Mesenteric fat pad (tissue), 1 donor: Measurements from ENCODE around the gene NDUFA11. TPM values are rescaled to one million over a fixed set of nuclear protein-coding genes. Genes with fewer than 3 reads are reported as not detected.

Experiments
- DNase-seq: peaks from one replicate; pipeline ENCODE4 v3.0.0-alpha.2; 2020; ENCODE audit warnings: low spot score
- long read RNA-seq: library from polyadenylated mRNA; unstranded; transcript quantifications from one replicate; pipeline ENCODE4 v2.0.0, GENCODE V29; 2020
- total RNA-seq: library from RNA; stranded (reverse); fragmentation: NEBNext Ultra II Directional; extraction: Animal tissue kit (Norgen Biotek cat#: 25700); gene quantifications from one replicate; pipeline ENCODE4 v1.2.1, GENCODE V29; 2021
- donor health status: DM: yes; HTN: yes; CAD: no.

The NDUFA11 gene
- total RNA-seq, result 186 TPM
- long read RNA-seq, transcript NDUFA11-201 (4 exons, 539 nt), result major isoform, 25 of 37 reads
- long read RNA-seq, partial matches to known transcripts, result 6 of 37 reads
- long read RNA-seq, other reads (novel, unspliced or antisense), result 4 of 37 reads

GRCh38 chr19:5903624-5904351 lies at the start of gene NDUFA11:
Gene NDUFA11 (minus strand): TSS chr19:5903790. CDS start chr19:5903708, 82 bp downstream.
- peak; percentile 99 for DNase-seq

DNA sequence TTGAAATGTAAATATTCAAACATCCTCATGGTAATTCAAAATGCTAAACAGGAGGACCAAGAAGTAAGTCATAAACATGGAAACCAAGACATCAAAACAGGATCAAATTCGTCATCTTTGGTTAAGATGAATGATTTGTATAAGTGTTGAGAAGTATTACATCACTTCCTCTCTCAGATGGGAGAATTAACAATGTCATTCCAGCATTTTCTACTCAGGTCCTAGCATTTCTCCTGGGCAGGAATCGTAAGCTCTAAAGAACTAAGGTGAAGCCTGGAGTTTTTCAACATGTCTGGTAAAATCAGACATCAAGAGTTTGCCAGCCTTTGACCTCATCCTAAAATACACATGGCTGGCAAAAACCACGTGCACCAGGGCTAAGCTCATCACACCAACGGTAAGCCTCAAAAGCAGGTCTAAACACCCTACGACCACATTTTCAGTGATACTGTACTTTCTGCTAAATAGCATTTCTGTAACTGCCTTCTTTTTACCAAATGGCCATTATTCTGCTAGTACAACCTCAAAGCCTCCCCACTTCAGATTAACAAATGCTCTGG lies 49.5 kb upstream of the NDUFA11 start:
- DNase-seq, result no peak

GRCh38 chr19:5952193-5953029 lies 48.8 kb upstream of the NDUFA11 start:
- DNase-seq, result no peak

DNA sequence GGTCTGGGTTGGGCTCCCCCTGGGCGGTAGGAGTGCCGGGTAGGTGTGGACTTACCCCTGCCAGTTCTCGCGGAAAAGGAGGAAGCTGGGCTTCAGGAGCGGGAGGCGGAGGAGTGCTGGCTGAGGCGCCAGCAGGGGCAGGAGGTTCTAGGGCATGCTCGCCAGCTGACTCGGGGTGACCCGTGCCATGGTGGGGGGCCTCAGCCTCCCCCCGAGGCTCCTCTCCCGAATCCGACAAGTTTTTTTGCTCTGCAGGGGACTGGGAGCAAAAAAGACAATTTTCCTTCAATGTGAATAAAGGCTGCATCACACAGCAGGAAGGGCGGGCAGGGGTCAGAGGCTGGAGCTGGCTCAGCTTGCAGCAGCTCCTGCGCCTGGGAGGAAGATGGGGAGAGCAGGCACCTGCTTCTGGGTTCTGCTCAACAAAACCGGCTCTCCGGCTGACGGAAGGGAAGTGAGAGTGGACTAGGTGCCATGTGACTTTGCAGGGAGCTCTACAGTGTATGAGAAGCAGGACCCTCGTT lies 47.8 kb upstream of the NDUFA11 start:
- DNase-seq, result no peak

DNA sequence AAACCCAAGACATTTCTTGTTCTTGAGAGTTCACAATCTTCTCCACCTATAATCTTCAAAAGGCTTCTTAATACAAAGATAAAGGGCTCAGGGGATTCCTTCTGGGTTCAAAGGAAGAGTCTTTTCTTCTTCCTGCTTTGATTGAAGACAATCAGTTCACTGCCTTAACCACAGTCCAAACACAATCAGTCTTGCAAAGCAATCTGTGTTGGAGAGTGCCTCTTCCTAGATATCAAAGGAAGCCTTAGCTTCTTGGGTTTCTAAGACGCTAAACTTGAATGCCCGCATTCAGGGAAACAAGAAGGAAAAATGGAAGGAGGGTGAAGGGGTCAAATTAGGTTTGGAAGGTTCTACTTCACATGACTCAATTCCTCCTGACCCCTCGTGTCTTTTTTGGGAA lies 47.2 kb upstream of the NDUFA11 start:
- DNase-seq, result no peak

DNA sequence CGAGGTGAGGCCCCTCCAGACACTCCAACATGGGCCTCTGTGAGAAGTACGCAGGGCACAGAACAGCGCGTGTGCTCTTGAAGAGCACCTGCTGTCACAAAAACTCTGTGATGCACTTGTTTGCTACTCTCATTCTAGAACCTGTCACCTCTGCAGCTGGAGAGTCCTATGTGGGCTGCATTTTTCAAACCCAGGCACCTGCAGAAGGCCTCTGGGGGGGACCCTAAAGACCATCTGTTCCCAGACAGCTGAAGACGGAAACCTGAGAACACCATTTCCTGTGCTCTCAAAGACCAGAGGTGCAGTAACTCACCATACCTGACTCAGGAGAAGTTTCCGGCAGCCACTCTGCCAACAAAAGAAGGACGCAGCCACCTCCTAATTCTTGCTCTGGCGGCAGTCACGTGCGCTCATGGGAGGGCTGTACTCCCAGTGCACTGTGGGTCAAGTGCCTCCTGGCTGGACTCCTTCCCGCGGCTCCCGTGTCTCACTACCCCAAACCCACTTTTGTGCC lies 46.3 kb upstream of the NDUFA11 start:
- no peak for DNase-seq

GRCh38 chr19:5948752-5949564 lies 45.4 kb upstream of the NDUFA11 start:
- no peak for DNase-seq

GRCh38 chr19:5947435-5947834 lies 43.8 kb upstream of the NDUFA11 start:
- DNase-seq, result no peak

DNA sequence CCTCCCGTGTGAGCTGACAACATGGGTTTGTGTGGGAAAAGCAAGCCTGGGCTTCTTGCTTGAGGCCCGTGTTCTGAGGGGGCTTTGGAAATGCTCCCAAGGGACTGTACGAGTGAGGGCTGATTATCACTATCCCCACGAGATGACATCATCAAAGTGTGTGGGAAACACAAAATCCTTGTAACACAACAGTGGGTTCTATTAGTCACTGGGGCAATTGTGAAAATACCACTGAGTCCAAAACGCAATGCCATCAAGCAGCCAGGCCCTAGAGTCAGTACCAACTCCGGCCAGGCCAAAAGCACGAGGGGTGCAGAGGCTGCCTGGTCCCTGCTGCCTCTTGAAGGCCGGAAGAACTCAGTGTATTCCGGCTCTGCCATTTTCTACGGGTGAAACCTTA lies 40.0 kb upstream of the NDUFA11 start:
- no peak for DNase-seq

DNA sequence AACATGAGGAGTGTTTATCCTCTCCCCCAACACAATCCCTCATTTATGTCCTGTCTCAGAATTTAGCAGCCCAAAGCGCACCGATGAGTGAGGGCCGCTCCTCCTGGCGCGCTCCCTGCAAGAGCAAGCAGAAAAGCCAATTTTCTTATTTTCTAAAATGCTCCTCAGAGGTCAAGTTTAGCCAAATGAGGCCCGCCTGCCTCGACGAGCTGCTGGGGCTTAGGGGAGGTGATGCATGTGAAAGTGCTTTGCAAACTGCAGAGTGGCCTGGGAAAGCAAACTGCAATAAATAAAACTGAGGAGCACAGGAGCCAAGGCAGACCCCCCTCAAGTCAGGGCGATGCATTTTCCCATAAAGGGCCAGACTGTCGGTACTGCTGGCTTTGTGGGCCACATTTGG lies 39.5 kb upstream of the NDUFA11 start:
- no peak for DNase-seq

DNA sequence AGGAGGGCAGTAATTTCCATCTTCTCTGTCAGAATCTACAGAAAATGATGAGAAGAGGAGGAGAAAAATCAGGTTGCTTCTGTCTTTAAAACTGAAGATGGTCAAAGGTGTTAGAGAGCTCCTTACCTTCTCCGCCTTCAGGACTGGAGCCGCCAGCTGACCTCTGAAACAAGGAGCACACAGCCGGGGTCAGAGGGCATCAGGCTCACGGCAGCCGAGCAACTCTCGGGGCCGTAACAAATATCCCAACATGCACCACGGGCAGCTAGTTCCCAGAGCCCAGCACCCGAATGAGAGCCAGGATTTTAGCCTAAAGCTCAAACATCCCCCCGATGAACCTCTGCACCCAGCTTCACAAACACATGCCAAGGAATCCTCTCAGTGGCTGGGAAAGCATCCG lies 38.1 kb upstream of the NDUFA11 start:
- no peak for DNase-seq

DNA sequence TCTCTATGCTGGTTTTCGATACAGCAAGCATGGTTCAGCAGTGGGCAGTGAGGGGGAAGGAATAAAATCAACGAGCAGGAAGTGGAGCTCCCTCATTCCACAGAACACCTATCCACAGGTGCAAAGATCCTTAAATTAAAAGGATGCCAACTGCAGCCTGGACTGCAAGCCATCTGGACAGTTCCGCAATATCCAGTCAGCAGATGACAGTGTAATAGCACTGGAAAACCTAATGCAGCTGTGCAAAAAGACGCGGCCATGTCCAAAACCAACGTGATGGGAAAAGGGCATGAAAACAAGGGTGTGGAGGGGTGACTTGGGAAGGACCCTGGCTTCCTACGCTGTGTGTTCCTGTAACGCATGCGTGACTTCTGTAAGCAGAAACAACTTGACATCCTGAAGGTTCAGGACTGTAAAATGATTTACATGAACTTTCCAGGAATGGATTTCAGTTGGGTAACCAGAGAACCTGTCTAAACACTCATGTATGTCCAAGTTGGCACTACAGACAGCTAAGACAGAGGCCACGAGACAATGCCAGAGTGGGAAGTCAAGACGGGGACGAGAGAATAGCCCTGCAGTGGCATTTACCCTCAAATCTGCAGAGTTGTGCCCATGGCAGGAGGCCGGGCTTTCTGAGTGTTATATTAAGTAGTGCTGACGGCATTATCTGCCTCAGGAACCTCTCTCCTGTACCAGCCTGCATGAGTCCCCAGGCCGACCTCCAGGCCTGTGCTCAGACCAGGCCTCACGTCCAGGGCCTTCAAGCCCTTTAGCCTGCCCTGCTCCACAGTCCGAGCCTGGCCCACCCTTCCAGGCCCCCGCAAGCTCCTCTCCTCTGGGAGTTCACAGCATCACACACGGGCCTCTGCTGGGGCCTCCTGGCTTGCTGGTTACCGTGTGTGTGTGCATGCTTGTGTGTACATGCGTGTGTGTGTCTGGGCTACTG lies 36.9 kb upstream of the NDUFA11 start:
- DNase-seq, result no peak

- no peak for DNase-seq
Observed at GRCh38 chr19:5937550-5937949, 34.0 kb upstream of the NDUFA11 start.

- DNase-seq, result no peak
Observed at GRCh38 chr19:5936292-5936592, 32.7 kb upstream of the NDUFA11 start.

- no peak for DNase-seq
Observed at GRCh38 chr19:5935473-5936291, 32.1 kb upstream of the NDUFA11 start.

- DNase-seq, result no peak
Observed at GRCh38 chr19:5934774-5935472, 31.3 kb upstream of the NDUFA11 start.

DNA sequence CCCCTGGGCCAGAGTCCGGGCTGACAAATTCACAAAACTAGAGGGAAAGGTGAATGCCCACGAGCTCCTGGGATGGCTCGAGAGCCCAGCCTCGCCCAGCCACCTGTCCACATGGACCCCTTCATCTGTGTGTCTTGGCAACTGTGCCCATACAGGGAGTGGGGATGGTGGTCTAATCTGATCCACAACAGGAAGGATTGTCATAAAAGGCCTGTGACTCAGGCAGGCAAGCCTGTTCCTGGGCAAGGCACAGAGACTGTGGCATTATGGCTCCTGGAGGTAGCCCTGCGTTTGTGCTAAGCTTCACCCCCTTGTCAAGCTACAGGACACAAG lies 30.4 kb upstream of the NDUFA11 start:
- DNase-seq, result no peak

- no peak for DNase-seq
Observed at GRCh38 chr19:5933391-5934068, 29.9 kb upstream of the NDUFA11 start.
